Retina (tissue), 1 donor: Measurements from ENCODE around the gene ATXN1.

Experiments used
- DNase-seq: peaks from one replicate; pipeline ENCODE4 v3.0.0-alpha.2; 2016

The ATXN1 gene

GRCh38 chr6:16782278-16782677 lies 21.0 kb upstream of the ATXN1 start:
- no peak for DNase-seq

- no peak for DNase-seq
These were observed 20.3 kb upstream of the ATXN1 start for GRCh38 chr6:16781348-16782169.

DNA sequence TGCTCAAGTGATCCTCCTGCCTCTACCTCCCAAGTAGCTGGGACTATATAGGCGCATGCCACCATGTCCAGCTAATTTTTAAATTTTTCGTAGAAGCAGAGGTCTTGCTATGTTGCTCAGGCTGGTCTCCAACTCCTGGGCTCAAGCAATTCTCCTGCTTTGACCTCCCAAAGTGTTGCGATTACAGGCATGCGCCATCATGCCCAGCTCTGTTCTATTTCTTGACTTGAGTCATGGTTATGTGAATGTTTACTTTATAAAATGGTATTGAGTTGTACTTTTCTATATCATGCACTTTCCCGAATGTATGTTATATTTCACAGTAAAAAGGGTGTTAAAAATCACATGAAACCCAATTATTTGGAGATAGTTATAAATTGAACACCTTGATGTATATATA lies 17.3 kb upstream of the ATXN1 start:
- DNase-seq = no peak

GRCh38 chr6:16777794-16778193 lies 16.5 kb upstream of the ATXN1 start:
- DNase-seq = no peak

DNA sequence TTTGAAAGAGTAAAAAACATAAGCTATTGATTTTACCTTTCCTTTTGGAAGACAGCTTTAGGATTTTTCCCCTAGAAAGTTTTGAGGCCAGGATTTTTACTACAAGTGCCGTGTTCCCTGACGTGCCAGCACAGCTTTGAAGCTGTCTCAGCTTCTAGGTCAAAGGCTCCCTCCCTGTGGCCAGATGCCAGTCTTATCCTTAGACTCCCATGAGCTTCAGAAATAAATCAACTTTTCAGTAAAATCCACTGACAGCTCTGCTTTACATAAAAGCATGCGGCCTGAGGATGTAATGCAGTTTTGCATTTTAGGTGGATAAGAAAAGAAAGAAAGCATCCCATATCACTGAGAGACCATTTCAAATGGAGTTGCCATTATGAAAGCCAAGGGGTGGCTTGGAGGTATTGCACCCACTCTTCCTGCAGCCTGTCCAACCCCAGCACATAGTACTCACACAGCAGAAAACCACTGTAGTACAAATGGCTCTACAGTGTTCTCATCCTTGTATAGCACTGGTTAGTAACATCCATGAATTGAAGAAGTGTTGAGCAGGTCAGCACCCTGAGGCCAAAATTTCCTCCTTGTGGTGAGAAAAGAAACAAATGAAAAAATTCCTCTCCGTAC lies 15.2 kb upstream of the ATXN1 start:
- DNase-seq = no peak

DNA sequence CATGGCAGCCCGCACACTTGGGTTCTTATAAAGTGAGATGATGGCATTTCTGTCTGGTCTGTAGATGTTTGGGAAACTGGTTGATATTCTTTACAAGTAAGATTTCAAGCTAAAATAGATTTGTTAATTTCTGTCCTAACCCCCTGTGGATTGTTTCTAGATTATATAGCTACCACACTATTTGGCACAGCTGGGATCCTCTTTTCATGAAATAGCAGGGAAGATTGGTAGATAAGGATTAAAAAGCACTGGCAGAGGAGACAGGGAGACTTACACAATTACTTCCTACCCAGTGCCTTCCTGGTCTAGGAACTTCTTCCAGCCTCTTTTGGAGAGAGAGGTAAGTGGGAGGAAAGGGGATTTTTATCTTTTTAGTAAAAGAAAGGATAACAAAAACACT lies 13.2 kb upstream of the ATXN1 start:
- DNase-seq = no peak

GRCh38 chr6:16773362-16773761 lies 12.1 kb upstream of the ATXN1 start:
- DNase-seq = no peak

- peak; percentile 65 for DNase-seq
These were observed 9.7 kb upstream of the ATXN1 start for GRCh38 chr6:16770701-16771569.

DNA sequence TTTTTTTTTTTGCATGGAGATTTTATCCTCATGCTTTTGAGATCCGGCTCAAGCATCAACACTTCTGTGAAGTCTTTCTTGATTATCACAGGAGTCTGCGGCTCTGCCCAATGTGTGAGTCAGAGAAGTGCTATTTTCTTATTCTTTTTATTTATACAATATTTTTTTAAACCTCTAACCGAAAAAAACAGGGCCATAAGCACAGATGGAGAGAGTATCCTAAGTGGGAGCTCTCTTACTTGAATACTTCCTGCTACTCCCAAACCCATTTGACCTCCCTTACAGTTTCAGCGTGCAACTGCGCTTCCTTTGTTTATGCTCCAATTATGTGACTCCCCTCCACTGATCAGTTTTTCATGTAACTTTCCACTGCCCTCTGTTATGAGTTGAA lies 8.7 kb upstream of the ATXN1 start:
- DNase-seq = no peak

DNA sequence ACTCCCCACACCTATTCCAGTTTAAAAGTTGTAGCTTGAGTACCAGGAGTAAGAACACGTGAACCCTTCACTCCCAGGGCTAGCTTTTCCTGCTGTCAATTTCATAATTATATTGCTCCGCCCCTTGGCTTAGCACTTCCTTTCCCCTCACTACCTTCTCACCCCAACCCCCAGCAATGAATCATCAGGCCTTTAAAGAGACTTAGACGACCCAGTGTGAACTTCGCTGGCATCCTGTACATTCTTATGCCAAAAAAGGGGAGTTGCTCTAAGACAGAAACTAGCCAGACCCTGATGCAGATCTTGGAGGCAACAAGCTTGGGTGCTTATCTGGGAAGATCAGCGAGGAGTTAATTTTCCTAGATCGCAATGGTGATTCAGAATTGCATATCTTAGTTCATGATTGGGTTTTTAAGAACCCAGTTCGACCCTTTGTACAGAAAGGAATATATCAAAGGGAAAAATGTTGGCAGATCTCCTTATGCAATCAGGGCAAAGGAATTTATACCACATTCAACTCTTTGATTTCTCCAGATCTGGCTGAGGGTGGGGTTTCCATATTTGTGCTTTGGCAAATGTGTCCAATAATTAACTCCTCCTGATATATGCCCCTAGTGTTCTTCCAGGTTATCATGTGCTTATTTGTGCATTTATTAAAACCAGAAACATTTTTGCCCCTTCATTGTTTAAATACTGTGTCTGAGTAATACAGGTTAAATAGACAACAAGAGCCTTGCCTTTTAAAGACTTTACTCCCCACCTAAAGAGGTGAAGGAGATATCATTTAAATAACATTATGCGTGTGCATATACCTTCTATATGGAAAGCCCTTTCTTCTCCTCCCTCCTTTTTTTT lies 8.1 kb upstream of the ATXN1 start:
- DNase-seq = no peak

DNA sequence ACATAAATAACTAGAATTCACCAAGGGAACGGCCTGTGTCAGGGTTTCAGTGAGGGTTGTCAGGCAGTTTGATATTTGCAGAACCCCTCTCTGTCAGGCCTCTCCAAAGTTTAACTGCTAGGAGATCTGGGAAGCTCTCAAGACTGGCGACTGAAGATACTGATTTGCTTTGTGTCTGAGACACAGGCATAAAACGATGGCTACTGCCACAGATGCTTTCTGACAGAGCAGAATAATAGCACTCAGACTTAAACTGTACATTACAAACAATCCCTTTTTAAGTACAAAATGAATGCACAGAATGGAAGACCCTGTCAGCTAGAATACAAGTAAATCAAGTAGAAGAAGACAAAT lies 7.2 kb upstream of the ATXN1 start:
- DNase-seq = no peak

- no peak for DNase-seq
These were observed 6.7 kb upstream of the ATXN1 start for GRCh38 chr6:16767765-16768476.

DNA sequence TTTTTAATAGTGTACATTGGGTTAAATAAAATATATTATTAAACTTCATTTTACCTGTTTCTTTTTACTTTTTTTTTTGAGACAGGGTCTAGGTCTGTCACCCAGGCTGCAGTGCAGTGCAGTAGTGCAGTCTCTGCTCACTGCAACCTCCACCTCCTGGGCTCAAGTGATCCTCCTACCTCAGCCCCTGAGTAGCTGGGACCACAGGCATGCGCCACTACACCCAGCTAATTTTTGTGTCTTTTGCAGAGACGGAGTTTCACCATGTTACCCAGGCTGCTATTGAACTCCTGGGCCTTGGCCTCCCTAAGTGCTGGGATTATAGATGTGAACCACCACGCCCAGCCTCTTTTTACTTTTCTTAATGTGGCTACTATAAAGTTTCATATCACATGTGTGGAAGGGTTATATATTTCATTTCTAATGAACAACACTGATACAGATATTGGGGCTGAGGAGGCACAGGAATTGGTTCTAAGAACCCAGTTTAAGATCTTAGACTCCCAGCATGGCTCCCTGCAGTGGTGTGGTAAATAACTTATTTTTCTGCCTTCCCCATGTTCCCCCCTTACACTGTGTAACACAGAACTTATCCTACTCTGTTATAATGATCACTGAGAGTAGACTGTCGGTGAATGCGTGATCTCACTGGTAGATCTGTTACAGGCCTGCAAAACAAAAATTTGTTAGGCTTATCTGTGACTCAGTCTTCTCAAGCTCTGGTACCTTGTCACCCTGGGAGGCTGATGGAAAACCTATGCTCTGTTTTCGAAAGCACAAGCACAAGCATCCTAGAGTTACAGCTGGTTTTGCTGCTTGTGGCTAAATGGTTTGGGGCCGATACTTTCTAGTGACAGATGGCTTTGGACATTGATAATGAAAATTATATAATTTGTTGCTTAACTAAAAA lies 5.8 kb upstream of the ATXN1 start:
- DNase-seq = no peak

DNA sequence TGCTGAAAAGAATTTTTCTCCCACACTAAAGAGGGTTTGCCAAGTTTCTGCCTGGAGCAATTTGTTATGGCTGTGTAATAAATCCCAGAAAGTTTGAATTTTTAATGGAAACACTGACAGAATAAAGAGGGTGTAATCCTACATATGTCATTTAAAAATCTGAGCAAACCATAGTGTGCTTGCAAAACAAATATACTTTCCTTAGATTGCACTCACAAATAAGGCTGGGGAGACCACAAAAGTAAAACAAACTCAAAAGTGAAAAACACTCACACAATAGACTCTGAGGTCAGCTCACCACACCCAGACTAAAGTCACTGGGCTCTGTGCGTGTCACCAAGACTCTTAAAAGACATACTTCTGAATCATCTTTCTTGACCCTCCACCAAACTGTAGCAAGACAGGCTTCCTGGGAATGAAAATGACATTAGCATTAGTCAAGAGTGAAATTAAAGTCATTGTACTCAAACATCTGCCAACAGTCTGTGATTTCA lies 4.8 kb upstream of the ATXN1 start:
- DNase-seq = no peak

GRCh38 chr6:16765235-16765634 lies 4.0 kb upstream of the ATXN1 start:
- no peak for DNase-seq

DNA sequence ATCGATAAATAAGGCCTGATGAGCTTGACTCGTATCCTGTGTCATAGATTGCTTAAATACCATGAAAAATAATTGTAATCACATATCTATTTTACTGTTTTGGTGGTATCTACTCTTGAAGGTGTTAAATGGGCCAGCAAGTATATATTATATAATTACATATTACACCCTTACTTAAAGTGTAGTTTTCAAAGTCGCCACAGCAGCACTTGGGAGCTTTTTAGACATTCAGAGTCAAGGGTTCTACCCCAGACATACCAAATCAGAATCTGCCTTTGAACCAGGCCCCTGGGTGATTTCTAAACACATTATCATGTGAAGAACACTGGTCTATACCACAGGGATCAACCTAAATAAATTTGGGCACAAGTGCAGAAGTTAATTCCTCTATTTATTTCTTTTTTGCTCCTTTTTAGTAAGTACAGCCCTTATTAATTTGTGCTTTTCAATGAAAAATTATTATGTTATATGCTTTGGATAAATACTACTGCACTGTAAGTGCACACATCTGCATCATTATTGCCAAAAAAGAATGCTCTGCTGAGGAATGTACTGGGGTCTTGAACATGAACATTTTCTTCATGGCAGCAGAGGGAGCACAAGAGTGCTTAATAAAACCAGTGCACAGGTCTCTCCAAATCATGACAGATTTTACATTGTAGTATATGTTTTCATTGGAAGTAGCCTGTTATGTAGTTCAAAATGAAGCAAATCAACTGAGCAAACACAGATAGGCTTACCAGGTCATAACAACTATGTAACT lies 3.1 kb upstream of the ATXN1 start:
- DNase-seq = no peak

GRCh38 chr6:16762550-16763477 lies 1.6 kb upstream of the ATXN1 start:
- peak; percentile 67 for DNase-seq

- DNase-seq = no peak
These were observed 949 bp upstream of the ATXN1 start for GRCh38 chr6:16762268-16762549.
